HG03342 (cell line): ENCODE data around the gene TPST1.
"Not testable (repeated sequence)": the region's sequence is repeated elsewhere in the genome, so short reads cannot be mapped to it uniquely, and the experiment has no call there.

ENCODE experiments used
- ATAC-seq: cut with Tn5 transposase; IDR thresholded peaks from one replicate; pipeline ENCODE4 v1.9.1; 2021; ENCODE audit warnings: mild to moderate bottlenecking, moderate library complexity; ENCODE audit not compliant: unreplicated experiment

The TPST1 gene

DNA sequence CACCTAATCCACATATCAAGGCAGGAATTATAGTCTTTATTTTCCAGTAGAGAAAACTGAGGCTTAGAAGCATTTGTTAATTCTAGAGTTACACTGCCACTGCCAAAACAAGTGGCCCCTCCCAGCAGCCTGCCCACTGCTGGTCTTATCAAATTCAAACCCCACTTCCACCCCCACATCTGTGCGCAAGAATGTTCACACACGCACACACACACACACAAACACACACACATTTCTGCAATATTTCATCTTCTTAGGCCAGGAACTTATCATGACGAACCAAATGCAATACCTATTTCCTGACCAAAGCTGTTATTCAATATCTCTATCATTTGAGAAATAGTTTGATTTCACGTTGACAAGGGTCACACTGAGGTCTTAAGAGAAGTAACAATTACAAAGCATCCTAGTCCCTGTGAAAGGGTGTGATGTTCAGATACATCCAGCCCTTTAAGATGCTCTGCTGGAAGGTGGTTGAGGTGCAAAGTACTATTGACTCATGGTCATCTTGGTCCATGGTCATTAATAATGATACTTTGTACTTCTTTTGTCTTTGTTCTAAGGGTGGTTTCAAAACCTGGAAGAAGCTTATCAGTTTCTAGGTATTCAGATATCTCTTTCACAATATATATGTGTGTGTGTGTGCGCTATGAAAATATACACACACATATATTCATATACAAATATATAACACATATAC, 169.2 kb downstream of the TPST1 start:
- not testable (repeated sequence) for ATAC-seq

DNA sequence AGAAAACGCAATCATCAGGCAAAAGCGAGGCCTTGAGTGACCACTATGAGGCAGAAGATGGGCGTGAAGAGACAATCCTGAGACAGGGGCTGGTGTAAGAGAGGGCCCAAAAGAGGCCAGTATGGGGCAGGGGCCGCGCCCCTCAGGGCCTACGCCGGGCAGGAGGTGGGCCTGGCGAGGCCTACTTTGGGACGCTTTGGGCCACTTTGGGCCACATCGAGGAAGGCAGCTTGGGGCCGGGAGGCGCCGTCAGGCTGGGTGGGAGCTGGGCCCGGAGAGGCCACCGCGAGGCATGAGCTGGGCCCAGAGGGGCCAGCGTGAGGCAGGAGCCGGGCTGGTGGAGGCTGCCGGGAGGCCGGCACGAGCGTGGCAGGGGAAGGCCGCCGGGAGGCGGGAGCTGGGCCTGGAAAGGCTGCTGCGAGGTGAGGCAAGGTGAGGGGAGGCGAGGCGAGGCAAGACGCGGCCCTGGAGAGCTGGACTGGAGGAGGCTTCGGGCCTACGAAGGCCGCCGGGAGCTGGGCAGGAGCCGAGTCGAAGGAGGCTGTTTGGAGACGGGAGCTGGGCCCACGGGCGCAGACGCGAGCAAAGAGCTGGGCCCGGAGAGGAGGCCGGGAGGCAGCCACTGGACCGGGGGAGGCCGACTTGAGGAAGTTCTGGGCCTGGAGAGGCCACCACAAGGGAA, 171.3 kb downstream of the TPST1 start:
- ATAC-seq: no peak

DNA sequence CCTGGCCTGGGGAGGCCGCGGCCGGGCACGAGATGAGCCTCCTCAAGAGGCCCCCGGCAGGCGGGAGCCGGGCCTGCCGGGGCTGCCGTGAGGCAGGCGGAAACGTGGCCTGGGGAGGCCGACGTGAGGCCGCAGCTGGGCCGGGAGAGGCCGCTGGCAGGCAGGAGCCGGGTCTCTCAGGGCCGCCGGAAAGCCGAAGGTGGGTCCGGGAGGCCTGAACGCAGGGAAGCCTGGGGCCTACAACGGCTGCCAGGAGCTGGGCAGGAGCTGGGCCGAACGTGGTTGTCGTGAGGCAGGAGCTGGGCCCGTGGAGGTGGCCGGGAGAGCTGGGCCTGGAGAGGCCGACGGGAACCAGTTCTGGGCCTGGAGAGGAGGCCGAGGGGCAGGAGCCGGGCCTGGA, 171.9 kb downstream of the TPST1 start:
- no peak for ATAC-seq

DNA sequence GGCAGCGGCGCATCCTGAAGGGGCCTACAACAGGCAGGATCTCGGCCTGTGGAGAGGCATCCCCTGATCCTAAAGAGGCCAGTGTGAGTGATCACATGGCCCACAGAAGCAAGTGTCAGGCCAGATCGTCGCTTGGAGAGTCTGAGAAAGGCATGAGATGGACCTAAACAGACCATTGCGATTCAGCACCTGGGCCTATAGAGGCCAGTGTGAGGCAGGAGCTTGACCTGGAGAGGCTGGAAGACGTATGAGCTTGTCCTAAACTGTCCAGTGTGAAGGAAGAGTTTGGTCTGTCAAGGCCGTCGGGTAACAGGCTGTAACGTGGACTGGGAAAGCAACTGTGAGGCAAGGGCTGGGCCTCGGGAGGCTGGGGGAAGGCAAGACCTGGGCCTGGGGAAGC, 172.6 kb downstream of the TPST1 start:
- ATAC-seq: no peak

DNA sequence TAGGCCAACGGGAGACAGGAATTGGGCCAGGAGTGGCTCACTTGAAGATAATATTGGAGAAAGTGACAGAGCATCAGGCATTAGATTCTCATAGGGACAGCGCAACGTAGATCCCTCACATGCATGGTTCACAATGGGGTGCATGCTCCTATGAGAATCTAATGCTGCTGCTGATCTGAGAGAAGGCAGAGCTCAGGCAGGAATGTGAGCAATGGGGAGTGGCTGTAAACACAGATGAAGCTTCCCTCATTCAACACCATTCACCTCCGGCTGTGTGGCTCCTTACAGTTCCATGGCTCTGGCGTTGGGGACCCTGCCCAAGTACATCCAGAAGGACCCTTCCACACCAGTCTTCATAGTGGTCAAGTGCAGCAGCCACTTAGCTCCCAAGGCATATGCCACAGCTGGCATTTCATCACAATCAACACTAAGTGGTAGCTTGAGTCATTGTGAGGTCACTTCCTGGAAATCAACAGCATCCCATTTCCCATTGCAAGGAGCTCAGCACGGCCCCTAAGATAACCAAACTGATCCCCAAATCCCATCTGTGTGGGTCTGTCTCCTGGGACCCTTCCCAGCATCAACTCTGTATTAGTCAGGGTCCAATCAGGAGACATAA, 174.5 kb downstream of the TPST1 start:
- no peak for ATAC-seq

DNA sequence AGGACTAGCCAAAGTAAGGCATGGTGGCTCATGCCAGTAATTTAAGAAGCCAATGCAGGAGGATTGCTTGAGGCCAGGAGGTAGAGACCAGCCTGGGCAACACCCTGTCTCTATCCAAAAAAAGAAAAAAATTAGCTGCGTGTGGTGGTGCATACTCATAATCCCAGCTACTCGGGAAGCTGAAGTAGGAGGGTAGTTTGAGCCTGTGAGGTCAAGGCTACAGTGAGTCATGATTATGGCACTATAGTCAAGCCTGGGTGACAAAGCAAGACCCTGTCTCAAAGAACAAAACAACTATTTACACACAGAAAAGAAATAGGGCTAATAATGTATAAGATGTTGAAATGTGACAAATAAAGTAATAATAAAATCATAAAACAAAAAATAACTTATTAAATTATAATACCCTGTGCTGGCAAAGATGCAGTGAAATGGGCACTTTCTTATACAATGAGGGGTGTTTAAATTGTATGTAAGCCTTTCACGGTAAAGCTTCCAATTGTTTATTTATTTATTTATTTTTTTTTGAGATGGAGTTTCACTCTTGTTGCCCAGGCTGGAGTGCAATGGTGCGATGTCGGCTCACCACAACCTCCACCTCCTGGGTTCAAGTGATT, 175.2 kb downstream of the TPST1 start:
- ATAC-seq: no peak

DNA sequence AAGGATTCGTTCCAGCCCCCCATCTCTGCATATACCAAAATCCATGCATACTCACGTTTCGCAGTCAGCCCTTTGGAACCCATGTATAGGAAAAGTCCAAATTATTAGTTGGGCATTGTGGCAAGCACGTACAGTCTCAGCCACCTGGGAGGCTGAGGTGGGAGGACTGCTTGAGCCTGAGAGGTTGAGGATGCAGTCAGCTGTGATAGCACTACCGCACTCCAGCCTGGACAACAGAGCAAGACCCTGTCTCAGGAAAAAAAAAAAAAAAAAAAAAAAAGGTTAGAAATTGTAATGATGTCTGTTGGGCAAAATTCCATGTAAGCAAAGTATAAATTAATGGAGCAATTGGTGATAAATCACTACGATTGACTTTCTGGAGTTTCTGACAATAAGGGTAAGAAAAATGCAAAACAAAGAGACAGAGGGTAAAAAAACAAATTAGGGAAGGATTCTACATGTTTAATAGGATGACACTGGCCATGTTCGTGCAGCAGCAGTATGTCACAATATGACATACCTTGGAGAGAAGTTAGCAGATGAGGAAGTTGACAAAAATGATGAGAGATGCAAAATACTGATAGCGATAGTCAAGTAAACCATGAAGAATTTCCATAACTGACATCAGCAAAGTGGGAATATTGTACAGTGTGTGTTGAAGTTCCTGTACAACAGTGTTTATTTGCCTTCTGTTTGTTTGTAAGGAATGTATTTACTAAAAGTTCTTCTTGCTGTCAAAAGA, 177.2 kb downstream of the TPST1 start:
- not testable (repeated sequence) for ATAC-seq

DNA sequence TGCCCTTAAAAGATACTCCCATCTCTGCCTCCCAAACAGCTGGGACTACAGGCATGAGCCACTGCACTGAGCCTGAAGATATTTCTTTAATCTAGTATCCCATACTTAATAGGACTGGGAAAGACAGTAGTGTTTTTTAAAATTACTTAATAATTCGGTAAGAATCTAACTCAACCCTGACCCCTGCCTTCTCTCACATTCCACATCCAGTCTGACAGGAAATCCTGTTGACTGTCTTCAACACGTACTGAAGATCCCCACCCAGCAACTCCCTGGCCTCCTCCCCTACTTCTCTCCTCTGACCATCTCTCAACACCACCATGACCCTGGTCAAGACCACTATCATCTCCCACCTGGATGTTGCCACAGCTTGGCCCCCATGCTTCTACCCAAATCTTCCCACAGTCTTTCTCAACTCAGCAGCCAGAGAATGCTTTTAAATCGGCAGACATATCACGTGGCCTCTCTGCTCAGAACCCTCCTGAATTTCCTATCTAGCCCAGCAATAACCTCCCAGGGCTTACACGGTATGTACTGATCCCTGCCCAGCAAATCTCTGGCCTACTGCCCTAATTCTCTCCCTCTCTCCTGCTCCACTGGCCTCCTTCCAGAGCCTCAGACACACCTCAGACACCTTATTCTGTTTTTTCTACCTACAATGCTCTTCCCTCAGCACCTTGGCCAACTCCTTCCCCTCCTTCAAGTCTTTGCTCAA, 180.2 kb downstream of the TPST1 start:
- ATAC-seq: not testable (repeated sequence)

DNA sequence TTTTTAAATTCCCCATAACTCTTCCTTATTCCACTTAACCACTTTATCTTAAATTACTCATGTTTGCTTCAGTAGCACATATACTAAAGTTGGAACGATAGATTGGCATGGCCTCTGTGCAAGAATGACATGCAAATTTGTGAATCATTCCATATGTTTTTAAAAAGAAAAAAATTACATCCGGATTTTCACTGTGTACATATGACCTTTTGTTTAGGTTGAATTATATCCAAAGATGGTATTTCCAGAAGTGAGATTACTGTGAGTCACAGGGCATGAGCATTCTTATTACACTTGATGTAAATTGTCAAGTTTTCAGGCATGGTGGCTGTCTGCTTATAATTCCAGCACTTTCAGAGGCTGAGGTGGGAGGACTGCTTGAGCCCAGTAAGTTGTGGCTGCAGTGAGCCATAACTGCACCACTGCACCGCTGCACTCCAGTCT, 190.0 kb downstream of the TPST1 start:
- not testable (repeated sequence) for ATAC-seq

DNA sequence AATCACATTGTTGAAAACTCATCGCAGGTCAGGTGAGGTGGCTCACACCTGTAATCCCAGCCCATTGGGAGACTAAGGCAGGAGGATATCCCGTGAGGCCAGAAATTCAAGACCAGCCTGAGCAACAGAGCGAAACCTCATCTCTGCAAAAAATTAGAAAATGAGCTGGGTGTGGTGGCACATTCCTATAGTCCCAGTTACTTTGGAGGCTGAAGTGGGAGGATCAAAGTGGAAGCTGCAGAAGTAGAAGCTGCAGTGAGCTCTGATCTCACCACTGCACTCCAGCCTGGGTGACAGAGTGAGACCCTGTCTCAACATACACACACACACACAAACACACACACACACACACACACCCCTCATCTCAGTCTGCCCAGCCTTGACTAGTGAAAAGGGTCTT, 190.9 kb downstream of the TPST1 start:
- ATAC-seq: not testable (repeated sequence)

DNA sequence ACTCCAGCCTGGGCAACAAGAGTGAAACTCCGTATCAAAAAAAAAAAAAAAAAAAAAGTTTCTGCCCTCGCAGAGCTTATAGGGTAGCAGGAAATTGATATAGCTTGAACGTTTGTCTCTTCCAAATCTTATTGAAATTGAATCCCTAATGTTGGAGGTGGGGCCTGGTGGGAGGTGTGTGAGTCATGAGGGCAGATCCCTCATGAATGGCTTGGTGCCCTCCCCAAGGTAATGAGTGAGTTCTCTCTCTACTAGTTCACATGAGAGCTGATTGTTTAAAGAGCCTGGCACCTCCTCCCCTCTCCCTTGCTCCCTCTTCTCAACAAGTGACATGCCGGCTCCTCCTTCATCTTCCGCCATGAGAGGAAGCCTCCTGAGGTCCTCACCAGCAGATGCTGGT, 193.7 kb downstream of the TPST1 start:
- not testable (repeated sequence) for ATAC-seq

DNA sequence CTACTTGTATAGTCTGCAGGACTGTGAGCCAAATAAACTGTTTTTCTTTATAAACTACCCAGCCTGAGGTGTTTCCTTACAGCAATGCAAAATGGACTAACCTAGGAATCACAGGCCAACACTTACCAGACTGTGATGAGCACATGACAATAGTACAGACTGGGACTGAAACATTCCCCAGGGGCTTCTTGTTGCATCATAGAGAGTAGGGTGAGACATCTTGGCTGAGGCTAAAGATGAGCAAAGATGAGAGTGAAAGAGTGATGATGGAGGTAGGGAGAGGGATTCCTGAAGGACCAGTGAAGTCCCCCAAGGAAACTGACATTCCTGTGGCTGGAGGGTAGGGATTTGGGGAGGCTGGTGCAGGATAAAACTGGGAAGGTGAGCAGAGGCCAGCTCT, 194.4 kb downstream of the TPST1 start:
- no peak for ATAC-seq

DNA sequence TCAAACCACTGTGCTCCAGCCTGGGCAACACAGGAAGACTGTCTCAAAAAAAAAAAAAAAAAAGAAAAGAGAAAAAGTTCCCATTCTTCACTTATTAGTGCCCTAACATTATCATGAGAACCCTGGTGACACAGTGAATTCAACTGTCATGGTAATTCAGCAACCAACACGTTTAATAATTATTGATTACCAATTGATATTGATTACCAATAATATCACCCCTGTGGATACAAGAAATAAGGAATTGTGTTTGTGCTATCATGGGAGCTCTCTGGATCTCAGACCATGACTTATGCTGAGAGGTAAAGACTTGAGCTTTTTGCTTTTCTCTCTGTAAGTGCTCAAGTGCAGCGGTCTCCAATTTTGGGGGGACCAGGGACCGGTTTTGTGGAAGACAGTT, 195.3 kb downstream of the TPST1 start:
- ATAC-seq: no peak

DNA sequence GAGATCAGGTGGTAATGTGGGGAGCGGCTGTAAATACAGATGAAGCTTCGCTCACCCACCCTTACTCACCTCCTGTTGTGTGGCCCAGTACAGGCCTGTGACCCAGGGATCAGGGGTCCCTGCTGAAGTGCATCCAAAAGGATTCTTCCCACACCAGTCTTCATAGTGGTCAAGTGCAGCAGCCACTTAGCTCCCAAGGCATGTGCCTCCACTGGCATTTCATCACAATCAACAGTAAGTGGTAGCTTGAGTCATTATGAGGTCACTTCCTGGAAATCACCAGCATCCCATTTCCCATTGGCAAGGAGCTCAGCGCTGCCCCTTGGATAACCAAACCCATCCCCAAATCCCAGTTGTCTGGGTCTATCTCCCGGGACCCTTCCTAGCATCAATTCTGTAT, 196.0 kb downstream of the TPST1 start:
- ATAC-seq: not testable (repeated sequence)

DNA sequence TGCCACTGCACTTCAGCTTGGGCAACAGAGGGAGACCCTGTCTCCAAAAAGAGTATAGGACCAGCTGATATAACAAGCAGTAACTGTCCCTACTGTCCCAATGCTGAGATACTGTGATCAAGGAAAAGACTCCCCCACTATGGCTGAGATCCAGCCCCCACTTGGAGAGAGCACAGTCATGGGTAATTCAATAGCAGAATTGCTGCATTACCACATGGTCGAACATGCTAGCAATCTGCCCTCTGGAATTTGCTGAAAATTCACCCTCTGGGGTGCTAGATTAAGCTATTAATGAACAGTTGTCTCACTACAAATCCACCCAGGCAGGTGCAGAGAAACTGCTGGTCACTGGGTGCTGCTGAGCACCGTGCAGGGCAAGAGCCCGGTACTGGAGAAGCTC, 196.8 kb downstream of the TPST1 start:
- not testable (repeated sequence) for ATAC-seq

DNA sequence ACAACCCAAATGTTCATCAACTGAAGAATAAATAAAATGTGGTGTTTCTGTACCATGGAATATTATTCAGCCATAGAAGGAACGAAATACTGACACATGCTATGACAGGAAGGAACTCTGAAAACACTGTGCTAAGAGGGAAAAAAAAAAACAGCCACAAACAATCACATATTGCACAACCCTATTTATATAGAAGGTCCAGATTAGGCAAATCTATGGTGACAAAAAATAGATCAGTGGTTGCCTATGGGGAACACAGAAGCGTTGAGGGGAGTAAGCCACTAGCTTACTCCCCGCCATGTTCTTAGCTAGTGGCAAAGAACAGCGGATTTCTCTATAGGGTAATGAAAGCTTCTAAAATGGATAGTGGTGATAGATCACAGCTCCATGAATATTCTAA, 198.4 kb downstream of the TPST1 start:
- ATAC-seq: no peak

DNA sequence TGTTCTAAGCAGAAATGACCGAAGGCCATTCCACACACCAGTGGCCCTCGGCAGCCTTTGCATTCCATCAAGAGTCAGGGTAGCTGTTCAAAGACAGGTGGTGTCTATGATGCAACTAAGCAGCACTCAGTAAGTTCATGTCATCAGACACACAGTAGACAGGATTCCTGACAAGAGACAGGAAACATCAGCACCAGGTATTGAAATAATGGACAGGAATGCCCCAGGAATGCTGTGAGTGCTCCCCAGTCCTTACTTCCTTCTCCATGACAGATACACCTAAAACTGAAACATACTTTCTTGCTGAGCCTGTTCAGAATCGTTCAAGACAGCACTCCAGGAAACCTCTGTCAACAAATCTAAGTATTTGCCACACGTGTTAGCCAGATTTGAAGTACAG, 204.4 kb downstream of the TPST1 start:
- ATAC-seq: no peak
